HG03045 (cell line): ENCODE measurements around the gene LSM2.
A peak's percentile ranks its signal among the peaks of the same experiment; 100 is the strongest.
"Not testable (repeated sequence)": the region's sequence is repeated elsewhere in the genome, so short reads cannot be mapped to it uniquely, and the experiment has no call there.

Experiments used
- ATAC-seq: cut with Tn5 transposase; IDR thresholded peaks from one replicate; pipeline ENCODE4 v1.9.1; 2021; ENCODE audit warnings: mild to moderate bottlenecking, moderate library complexity; ENCODE audit not compliant: unreplicated experiment

The LSM2 gene

GRCh38 chr6:31799781-31800180 is 7.0 kb downstream of the LSM2 start:
- ATAC-seq: no peak

- ATAC-seq: no peak
Observed at GRCh38 chr6:31797588-31797987, 9.2 kb downstream of the LSM2 start.

- ATAC-seq: no peak
Observed at GRCh38 chr6:31796993-31797385, 9.8 kb downstream of the LSM2 start.

GRCh38 chr6:31795616-31796298 is 11.0 kb downstream of the LSM2 start, which contains the start of gene VARS1:
VARS1 (minus strand) TSS chr6:31795752; CDS start chr6:31795217, 535 bp downstream.
- ATAC-seq: peak; percentile 70

GRCh38 chr6:31794866-31795615 is 11.7 kb downstream of the LSM2 start:
- ATAC-seq: peak; percentile 16

GRCh38 chr6:31794294-31794865 is 12.4 kb downstream of the LSM2 start:
- no peak for ATAC-seq

- ATAC-seq: not testable (repeated sequence)
Observed at GRCh38 chr6:31793927-31794245, 12.9 kb downstream of the LSM2 start.

- ATAC-seq: no peak
Observed at GRCh38 chr6:31792761-31793171, 14.0 kb downstream of the LSM2 start.

- no peak for ATAC-seq
Observed at GRCh38 chr6:31792090-31792374, 14.7 kb downstream of the LSM2 start.

- no peak for ATAC-seq
Observed at GRCh38 chr6:31791324-31792089, 15.3 kb downstream of the LSM2 start.

- ATAC-seq: no peak
Observed at GRCh38 chr6:31785475-31785874, 21.3 kb downstream of the LSM2 start.

- no peak for ATAC-seq
Observed at GRCh38 chr6:31784098-31784925, 22.5 kb downstream of the LSM2 start.

GRCh38 chr6:31782126-31782855 is 24.5 kb downstream of the LSM2 start:
- ATAC-seq: no peak

- ATAC-seq: no peak
Observed at GRCh38 chr6:31781244-31782125, 25.3 kb downstream of the LSM2 start.

GRCh38 chr6:31780507-31781243 is 26.1 kb downstream of the LSM2 start:
- ATAC-seq: no peak

- no peak for ATAC-seq
Observed at GRCh38 chr6:31779908-31780307, 26.9 kb downstream of the LSM2 start.

GRCh38 chr6:31778999-31779885 is 27.5 kb downstream of the LSM2 start:
- no peak for ATAC-seq
